Vagina (tissue), 2 donors: Measurements from ENCODE around the gene NCAPG2. TPM values are rescaled to one million over a fixed set of nuclear protein-coding genes. Genes with fewer than 3 reads are reported as not detected.

Source experiments
- DNase-seq, 2 donors: peaks; one replicate each; pipeline ENCODE4 v3.0.0-alpha.2; 2017; ENCODE audit errors: extremely low spot score in 2 of 2
- H3K27ac ChIP-seq: fragments of 200-600 bp; sonication (generic); one replicate; pipeline ENCODE4 v1.5.1; 2019
- H3K27me3 ChIP-seq: fragments of 200-600 bp; sonication (generic); one replicate; pipeline ENCODE4 v1.5.1; 2019
- H3K36me3 ChIP-seq, 2 donors: fragments of 200-600 bp; sonication (generic); one replicate each; pipeline ENCODE4 v1.5.1; 2017 to 2019
- H3K4me1 ChIP-seq: fragments of 200-600 bp; sonication (generic); one replicate; pipeline ENCODE4 v1.5.1; 2019
- H3K4me3 ChIP-seq, 2 donors: fragments of 200-600 bp; sonication (generic); 1 replicate in 1 of 2; 2 replicates in 1 of 2; pipeline ENCODE4 v1.5.1; 2016 to 2019
- H3K9me3 ChIP-seq: fragments of 200-600 bp; sonication (generic); one replicate; pipeline ENCODE4 v1.5.1; 2019
- POLR2A ChIP-seq, 2 donors: fragments of 450-650 bp; IDR thresholded peaks; one replicate each; pipeline ENCODE4 v1.6.1; 2017; ENCODE audit warnings: antibody characterized with exemption in 2 of 2, mild to moderate bottlenecking in 2 of 2, moderate library complexity in 2 of 2
- POLR2AphosphoS5 ChIP-seq, 2 donors: sonication (generic); formaldehyde crosslinking; IDR thresholded peaks; one replicate each; pipeline ENCODE4 v1.9.0; 2017; ENCODE audit warnings: antibody characterized with exemption in 2 of 2, mild to moderate bottlenecking in 2 of 2, low read depth in 1 of 2; ENCODE audit not compliant: insufficient read depth in 1 of 2
- intact Hi-C: fragments of 100-400 bp; cut with DNase I; formaldehyde crosslinking; loops from one replicate; pipeline ENCODE4 v1.15.1; 2023
- total RNA-seq: library from RNA; depleted of rRNA; stranded (reverse); fragments of >200 nt; gene quantifications from one replicate; pipeline ENCODE4 v1.2.3, GENCODE V29; 2016
- TF ChIP-seq, protein P1 (sequence below), 3 experiments: fragments of 450-650 bp in 2 of 3; fragments of 200-600 bp in 1 of 3; sonication (generic) in 1 of 3; IDR thresholded peaks; one replicate each; pipeline ENCODE4 v1.5.1; 2017 to 2019; ENCODE audit warnings: antibody characterized with exemption in 3 of 3, mild to moderate bottlenecking in 2 of 3, moderate library complexity in 2 of 3

NCAPG2 gene
- total RNA-seq, 1 donor from 2014 or later = 9.6 TPM

DNA sequence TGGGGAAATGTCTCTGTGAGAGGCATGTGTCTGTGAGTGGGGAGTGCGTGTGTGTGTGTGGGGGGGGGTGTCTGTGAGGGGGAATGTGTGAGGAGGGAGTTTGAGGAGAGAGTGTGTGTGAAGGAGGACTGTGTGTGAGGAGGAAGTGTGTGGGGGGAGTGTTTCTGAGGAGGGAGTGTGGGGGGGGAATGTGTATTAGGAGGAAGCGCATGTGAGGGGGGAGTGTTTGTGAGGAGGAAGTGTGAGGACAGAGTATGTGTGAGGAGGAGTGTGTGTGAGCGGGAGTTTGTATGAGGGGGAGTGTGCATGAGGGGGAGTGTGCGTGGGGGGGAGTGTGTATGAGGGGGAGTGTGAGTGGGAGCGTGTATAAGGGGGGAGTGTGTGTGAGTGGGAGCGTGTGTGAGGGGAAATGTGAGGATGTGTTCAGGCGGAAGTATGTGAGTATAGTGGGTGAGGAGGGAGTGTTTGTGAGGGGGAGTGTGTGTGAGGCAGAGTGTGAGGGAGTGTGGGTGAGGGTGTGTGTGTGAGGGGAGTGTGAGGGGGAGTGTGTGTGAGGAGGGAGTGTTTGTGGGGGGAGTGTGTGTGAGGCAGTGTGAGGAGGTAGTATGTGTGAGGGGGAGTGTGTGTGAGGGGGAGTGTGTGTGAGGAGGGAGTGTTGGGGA is 95.2 kb downstream of the NCAPG2 start:
- Histone ChIP-seq H3K27me3 (no peaks in the 10 kb centered on the region), H3K27ac (no peak overlapping the region), H3K9me3 (no peaks in the 10 kb centered on the region), H3K4me1 (no peaks in the 10 kb centered on the region), H3K36me3 (no peaks in the 10 kb centered on the region), H3K4me3 (no peak overlapping the region)
- intact Hi-C loops = no loop called here
- TF ChIP-seq POLR2AphosphoS5 (IDR thresholded peaks at IDR 0.05; ENCODE audit: insufficient read depth in 1 of 2, low read depth in 1 of 2) (no peak), POLR2A (IDR thresholded peaks at IDR 0.05) (no peak)
- TF ChIP-seq, protein P1, sequence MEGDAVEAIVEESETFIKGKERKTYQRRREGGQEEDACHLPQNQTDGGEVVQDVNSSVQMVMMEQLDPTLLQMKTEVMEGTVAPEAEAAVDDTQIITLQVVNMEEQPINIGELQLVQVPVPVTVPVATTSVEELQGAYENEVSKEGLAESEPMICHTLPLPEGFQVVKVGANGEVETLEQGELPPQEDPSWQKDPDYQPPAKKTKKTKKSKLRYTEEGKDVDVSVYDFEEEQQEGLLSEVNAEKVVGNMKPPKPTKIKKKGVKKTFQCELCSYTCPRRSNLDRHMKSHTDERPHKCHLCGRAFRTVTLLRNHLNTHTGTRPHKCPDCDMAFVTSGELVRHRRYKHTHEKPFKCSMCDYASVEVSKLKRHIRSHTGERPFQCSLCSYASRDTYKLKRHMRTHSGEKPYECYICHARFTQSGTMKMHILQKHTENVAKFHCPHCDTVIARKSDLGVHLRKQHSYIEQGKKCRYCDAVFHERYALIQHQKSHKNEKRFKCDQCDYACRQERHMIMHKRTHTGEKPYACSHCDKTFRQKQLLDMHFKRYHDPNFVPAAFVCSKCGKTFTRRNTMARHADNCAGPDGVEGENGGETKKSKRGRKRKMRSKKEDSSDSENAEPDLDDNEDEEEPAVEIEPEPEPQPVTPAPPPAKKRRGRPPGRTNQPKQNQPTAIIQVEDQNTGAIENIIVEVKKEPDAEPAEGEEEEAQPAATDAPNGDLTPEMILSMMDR (IDR thresholded peaks at IDR 0.05) = no peak
- DNase-seq = no peak

GRCh38 chr7:158607563-158607962 is 97.0 kb downstream of the NCAPG2 start:
- Histone ChIP-seq H3K9me3 (no peaks in the 10 kb centered on the region), H3K4me1 (no peaks in the 10 kb centered on the region), H3K4me3 (no peak overlapping the region), H3K27me3 (no peaks in the 10 kb centered on the region), H3K27ac (no peak overlapping the region), H3K36me3 (no peaks in the 10 kb centered on the region)
- TF ChIP-seq POLR2AphosphoS5 (IDR thresholded peaks at IDR 0.05; ENCODE audit: insufficient read depth in 1 of 2, low read depth in 1 of 2) (no peak), POLR2A (IDR thresholded peaks at IDR 0.05) (no peak)
- TF ChIP-seq, protein P1 (IDR thresholded peaks at IDR 0.05) = no peak
- intact Hi-C loops = no loop called here
- DNase-seq = no peak

DNA sequence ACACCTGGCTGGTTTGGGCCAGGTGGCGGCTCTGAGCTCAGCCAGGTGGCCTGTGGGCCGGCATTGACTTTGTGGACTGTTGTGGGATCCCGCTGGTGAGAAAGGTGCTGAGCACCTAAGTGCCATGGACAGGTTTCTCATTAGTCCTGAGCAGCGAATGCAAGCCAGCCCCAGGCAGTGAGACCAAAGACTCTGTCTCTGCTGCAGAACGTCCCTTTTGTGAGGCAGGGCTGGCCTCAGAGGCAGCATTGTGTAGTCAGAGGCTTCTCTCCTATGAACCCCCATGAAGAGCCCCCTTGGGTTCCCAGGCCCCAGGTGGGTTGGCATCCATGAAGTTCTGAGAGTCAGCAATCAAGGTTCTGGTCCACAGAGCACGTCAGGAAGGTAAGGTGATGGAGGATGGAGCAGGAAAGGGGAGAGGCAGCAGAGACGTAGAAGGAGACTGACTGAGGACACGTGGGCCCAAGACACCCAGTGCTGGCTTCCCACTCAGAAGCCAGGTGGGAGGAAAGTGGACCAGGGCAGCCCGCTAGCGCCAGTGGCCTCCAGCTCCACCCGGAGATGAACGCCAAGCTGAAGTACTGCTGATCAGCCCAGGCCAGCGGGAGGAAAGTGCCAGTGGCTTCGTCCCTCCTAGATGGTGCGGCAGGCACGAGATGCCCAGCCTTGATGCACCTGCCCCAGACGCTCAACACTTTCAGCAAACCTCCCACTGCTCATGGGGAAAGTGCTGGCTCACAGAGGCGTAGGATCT is 97.8 kb downstream of the NCAPG2 start:
- Histone ChIP-seq H3K27me3 (no peaks in the 10 kb centered on the region), H3K36me3 (no peaks in the 10 kb centered on the region), H3K4me3 (no peak overlapping the region), H3K9me3 (no peaks in the 10 kb centered on the region), H3K27ac (no peak overlapping the region), H3K4me1 (no peaks in the 10 kb centered on the region)
- no peak for TF ChIP-seq POLR2A (IDR thresholded peaks at IDR 0.05)
- no peak for TF ChIP-seq POLR2AphosphoS5 (IDR thresholded peaks at IDR 0.05; ENCODE audit: insufficient read depth in 1 of 2, low read depth in 1 of 2)
- no peak for DNase-seq
- intact Hi-C loops = no loop called here

- H3K36me3 ChIP-seq = no peaks in the 10 kb centered on the region
- H3K9me3 ChIP-seq = no peaks in the 10 kb centered on the region
- H3K4me3 ChIP-seq = no peak overlapping the region
- no peak overlapping the region for H3K27ac ChIP-seq
- H3K27me3 ChIP-seq = no peaks in the 10 kb centered on the region
- TF ChIP-seq POLR2A (IDR thresholded peaks at IDR 0.05) (no peak), POLR2AphosphoS5 (IDR thresholded peaks at IDR 0.05; ENCODE audit: insufficient read depth in 1 of 2, low read depth in 1 of 2) (no peak)
- TF ChIP-seq, protein P1 (IDR thresholded peaks at IDR 0.05) = no peak
- DNase-seq = no peak
- intact Hi-C loops = no loop called here
- no peaks in the 10 kb centered on the region for H3K4me1 ChIP-seq
These were observed 98.5 kb downstream of the NCAPG2 start for GRCh38 chr7:158606129-158606528.

GRCh38 chr7:158603773-158604755 is 100.5 kb downstream of the NCAPG2 start:
- Histone ChIP-seq H3K4me3 (no peak overlapping the region), H3K27ac (no peak overlapping the region), H3K9me3 (no peaks in the 10 kb centered on the region), H3K36me3 (no peaks in the 10 kb centered on the region), H3K4me1 (no peaks in the 10 kb centered on the region), H3K27me3 (no peaks in the 10 kb centered on the region)
- TF ChIP-seq POLR2A (IDR thresholded peaks at IDR 0.05) (no peak), POLR2AphosphoS5 (IDR thresholded peaks at IDR 0.05; ENCODE audit: insufficient read depth in 1 of 2, low read depth in 1 of 2) (no peak)
- TF ChIP-seq, protein P1 (IDR thresholded peaks at IDR 0.05) = no peak
- no peak for DNase-seq
- intact Hi-C loops = no loop called here
